ENCODE measurements around the gene OLFML1.

The OLFML1 gene

DNA sequence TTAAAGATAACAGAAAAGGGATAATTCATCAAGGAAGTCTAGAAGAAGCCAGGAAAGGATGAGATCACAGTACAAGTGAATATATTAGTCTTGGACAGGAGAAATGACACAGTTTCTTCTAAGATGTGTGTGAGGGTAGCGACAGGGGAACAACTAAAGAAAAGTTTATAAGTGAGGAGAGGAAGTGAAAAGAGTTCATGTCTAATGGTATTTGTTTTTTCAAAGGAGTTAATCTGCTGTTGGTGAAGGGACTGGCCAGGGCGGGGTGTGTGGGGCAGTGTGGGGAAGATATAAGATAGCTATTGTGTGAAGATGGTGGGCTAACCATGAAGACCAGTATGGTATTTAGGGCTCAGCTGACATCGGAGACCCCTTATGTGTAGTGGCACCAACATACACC is 20.9 kb downstream of the OLFML1 start:
- Histone ChIP-seq H3K27me3 (ENCODE audit: insufficient read depth, poor library complexity, severe bottlenecking) (no peaks in the 10 kb centered on the region), H3K27ac (replicated peaks) (no peak overlapping the region), H3K4me3 (replicated peaks; ENCODE audit: insufficient read depth, low read length) (no peak overlapping the region)
- no peak for DNase-seq (ENCODE audit: low read depth in 1 of 2, low spot score in 1 of 2)
- TF ChIP-seq POLR2AphosphoS5 (IDR thresholded peaks at IDR 0.05; ENCODE audit: low read depth) (no peak), GABPA (IDR thresholded peaks at IDR 0.05; ENCODE audit: low read depth) (no peak), SPI1 (IDR thresholded peaks at IDR 0.05; ENCODE audit: borderline replicate concordance, low read depth) (no peak)
- TF ChIP-seq, protein P1, sequence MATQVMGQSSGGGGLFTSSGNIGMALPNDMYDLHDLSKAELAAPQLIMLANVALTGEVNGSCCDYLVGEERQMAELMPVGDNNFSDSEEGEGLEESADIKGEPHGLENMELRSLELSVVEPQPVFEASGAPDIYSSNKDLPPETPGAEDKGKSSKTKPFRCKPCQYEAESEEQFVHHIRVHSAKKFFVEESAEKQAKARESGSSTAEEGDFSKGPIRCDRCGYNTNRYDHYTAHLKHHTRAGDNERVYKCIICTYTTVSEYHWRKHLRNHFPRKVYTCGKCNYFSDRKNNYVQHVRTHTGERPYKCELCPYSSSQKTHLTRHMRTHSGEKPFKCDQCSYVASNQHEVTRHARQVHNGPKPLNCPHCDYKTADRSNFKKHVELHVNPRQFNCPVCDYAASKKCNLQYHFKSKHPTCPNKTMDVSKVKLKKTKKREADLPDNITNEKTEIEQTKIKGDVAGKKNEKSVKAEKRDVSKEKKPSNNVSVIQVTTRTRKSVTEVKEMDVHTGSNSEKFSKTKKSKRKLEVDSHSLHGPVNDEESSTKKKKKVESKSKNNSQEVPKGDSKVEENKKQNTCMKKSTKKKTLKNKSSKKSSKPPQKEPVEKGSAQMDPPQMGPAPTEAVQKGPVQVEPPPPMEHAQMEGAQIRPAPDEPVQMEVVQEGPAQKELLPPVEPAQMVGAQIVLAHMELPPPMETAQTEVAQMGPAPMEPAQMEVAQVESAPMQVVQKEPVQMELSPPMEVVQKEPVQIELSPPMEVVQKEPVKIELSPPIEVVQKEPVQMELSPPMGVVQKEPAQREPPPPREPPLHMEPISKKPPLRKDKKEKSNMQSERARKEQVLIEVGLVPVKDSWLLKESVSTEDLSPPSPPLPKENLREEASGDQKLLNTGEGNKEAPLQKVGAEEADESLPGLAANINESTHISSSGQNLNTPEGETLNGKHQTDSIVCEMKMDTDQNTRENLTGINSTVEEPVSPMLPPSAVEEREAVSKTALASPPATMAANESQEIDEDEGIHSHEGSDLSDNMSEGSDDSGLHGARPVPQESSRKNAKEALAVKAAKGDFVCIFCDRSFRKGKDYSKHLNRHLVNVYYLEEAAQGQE (IDR thresholded peaks at IDR 0.05; ENCODE audit: insufficient replicate concordance, low read depth), result no peak
- TF ChIP-seq, protein P2, sequence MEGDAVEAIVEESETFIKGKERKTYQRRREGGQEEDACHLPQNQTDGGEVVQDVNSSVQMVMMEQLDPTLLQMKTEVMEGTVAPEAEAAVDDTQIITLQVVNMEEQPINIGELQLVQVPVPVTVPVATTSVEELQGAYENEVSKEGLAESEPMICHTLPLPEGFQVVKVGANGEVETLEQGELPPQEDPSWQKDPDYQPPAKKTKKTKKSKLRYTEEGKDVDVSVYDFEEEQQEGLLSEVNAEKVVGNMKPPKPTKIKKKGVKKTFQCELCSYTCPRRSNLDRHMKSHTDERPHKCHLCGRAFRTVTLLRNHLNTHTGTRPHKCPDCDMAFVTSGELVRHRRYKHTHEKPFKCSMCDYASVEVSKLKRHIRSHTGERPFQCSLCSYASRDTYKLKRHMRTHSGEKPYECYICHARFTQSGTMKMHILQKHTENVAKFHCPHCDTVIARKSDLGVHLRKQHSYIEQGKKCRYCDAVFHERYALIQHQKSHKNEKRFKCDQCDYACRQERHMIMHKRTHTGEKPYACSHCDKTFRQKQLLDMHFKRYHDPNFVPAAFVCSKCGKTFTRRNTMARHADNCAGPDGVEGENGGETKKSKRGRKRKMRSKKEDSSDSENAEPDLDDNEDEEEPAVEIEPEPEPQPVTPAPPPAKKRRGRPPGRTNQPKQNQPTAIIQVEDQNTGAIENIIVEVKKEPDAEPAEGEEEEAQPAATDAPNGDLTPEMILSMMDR (IDR thresholded peaks at IDR 0.05; ENCODE audit: insufficient read depth, low read length), result no peak

DNA sequence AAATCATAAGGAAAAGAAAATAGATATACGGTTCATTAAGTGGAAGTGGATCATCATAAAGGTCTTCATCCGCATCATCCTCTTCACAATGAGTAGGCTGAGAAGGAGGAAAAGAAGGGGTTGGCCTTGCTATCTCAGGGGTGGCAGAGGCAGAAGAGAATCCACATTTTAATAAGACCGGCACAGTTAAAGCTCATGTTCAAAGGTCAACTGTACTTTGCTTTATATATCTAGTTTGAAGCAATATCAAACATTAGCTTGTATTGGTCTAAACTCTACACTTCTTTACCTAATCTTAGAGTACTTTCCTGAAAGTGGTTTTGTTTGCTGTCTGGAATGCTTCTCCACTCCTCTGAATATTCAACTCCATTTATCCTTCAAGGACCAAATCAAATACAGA is 22.8 kb downstream of the OLFML1 start:
- Histone ChIP-seq H3K4me3 (replicated peaks; ENCODE audit: insufficient read depth, low read length) (no peak overlapping the region), H3K27ac (replicated peaks) (no peak overlapping the region), H3K27me3 (ENCODE audit: insufficient read depth, poor library complexity, severe bottlenecking) (no peaks in the 10 kb centered on the region)
- TF ChIP-seq, protein P1 (IDR thresholded peaks at IDR 0.05; ENCODE audit: insufficient replicate concordance, low read depth), result no peak
- TF ChIP-seq GABPA (IDR thresholded peaks at IDR 0.05; ENCODE audit: low read depth), result no peak
- TF ChIP-seq POLR2AphosphoS5 (IDR thresholded peaks at IDR 0.05; ENCODE audit: low read depth), result no peak
- TF ChIP-seq, protein P2 (IDR thresholded peaks at IDR 0.05; ENCODE audit: insufficient read depth, low read length), result no peak
- no peak for TF ChIP-seq SPI1 (IDR thresholded peaks at IDR 0.05; ENCODE audit: borderline replicate concordance, low read depth)
- DNase-seq (ENCODE audit: low read depth in 1 of 2, low spot score in 1 of 2), result no peak

DNA sequence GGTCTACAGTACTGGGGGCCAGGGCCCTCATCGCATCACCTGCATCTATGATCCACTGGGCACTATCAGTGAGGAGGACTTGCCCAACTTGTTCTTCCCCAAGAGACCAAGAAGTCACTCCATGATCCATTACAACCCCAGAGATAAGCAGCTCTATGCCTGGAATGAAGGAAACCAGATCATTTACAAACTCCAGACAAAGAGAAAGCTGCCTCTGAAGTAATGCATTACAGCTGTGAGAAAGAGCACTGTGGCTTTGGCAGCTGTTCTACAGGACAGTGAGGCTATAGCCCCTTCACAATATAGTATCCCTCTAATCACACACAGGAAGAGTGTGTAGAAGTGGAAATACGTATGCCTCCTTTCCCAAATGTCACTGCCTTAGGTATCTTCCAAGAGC is 24.7 kb downstream of the OLFML1 start:
- TF ChIP-seq SPI1 (IDR thresholded peaks at IDR 0.05; ENCODE audit: borderline replicate concordance, low read depth) (no peak), POLR2AphosphoS5 (IDR thresholded peaks at IDR 0.05; ENCODE audit: low read depth) (no peak), GABPA (IDR thresholded peaks at IDR 0.05; ENCODE audit: low read depth) (no peak)
- TF ChIP-seq, protein P1 (IDR thresholded peaks at IDR 0.05; ENCODE audit: insufficient replicate concordance, low read depth), result no peak
- TF ChIP-seq, protein P2 (IDR thresholded peaks at IDR 0.05; ENCODE audit: insufficient read depth, low read length), result no peak
- Histone ChIP-seq H3K27ac (replicated peaks) (no peak overlapping the region), H3K4me3 (replicated peaks; ENCODE audit: insufficient read depth, low read length) (no peak overlapping the region), H3K27me3 (ENCODE audit: insufficient read depth, poor library complexity, severe bottlenecking) (no peaks in the 10 kb centered on the region)
- no peak for DNase-seq (ENCODE audit: low read depth in 1 of 2, low spot score in 1 of 2)

Data from HL-60 (cell line).